IMR-90 (cell line): Measurements from ENCODE around the gene ATG7. TPM values are rescaled to one million over a fixed set of nuclear protein-coding genes. Genes with fewer than 3 reads are reported as not detected.

Source experiments
- POLR2A ChIP-seq: IDR thresholded peaks from 2 replicates; pipeline ENCODE4 v1.6.1; 2012; ENCODE audit warnings: mild to moderate bottlenecking, low read depth, low read length
- polyA plus RNA-seq, 3 experiments: library from polyadenylated mRNA; depleted of rRNA; stranded (reverse); fragments of >200 nt; gene quantifications; 2 replicates each; pipeline ENCODE4 v1.2.3, GENCODE V29; 2012; ENCODE audit warnings: low replicate concordance in 1 of 3
- total RNA-seq: library from RNA; depleted of rRNA; stranded (reverse); fragments of >200 nt; gene quantifications from 2 replicates; pipeline ENCODE4 v1.2.3, GENCODE V29; 2012
- TF ChIP-seq, protein P1 (sequence below): conservative IDR thresholded peaks from 2 replicates; pipeline ENCODE4 v1.5.1; 2012; ENCODE audit warnings: mild to moderate bottlenecking, low read depth, low read length, improper control_type of control experiment

The ATG7 gene
- total and polyA plus RNA-seq, 2 of the 4 experiments (the other 2 are of a cell fraction): 15.6 to 51.4 TPM

DNA sequence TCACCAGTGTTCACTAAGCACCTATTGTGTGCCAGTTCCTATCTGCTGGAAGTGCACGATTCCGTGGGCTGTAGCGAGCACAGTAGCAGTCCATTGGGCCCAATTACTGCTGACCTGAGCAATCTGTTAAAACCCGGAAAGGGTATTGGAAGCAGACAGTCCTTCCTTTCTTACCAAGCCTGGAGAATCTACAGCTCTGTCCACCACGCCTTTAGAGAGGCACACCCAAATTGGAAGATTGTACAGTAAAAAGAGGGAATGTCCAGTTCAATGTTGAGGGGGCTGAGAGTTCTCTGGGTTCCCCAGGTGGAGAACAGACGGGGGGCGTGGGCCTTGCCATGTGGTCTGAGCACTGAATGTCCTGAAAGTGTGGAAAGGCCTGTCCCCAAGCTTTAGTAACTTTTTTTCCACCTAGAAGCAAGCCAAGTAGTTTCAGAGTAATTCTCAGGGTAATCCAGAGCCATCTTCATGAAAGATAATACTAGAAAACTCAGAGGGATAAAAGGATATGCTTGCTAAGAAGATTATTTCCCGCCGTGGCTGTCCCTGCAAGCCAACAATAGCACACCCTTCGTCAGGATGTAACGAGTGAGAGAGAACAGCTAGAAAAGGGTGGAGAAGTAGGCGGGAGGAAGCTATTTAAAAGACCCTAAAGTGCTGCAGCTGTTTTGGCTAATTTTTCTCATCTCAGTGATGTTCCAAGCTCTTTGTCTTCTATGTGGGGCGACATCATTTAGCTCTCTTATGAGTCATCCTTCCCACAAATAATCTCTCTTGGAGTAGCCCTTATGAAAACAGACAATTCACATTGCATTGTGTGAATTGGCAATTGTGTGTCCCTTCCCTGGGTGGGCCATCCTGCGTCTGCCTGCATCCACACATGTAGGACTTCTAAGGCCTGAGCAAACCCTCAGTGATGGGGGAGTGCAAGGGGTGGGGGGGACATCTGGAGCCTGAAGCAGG is 181.0 kb downstream of the ATG7 start (continued):
- TF ChIP-seq, protein P1, sequence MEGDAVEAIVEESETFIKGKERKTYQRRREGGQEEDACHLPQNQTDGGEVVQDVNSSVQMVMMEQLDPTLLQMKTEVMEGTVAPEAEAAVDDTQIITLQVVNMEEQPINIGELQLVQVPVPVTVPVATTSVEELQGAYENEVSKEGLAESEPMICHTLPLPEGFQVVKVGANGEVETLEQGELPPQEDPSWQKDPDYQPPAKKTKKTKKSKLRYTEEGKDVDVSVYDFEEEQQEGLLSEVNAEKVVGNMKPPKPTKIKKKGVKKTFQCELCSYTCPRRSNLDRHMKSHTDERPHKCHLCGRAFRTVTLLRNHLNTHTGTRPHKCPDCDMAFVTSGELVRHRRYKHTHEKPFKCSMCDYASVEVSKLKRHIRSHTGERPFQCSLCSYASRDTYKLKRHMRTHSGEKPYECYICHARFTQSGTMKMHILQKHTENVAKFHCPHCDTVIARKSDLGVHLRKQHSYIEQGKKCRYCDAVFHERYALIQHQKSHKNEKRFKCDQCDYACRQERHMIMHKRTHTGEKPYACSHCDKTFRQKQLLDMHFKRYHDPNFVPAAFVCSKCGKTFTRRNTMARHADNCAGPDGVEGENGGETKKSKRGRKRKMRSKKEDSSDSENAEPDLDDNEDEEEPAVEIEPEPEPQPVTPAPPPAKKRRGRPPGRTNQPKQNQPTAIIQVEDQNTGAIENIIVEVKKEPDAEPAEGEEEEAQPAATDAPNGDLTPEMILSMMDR: no peak
- no peak for TF ChIP-seq POLR2A
